H1 (cell line): ENCODE measurements around the gene NLGN4X. TPM values are rescaled to one million over a fixed set of nuclear protein-coding genes. Genes with fewer than 3 reads are reported as not detected.

ENCODE experiments used
- CTCF ChIA-PET: fragments of 300-600 bp; sonication (Branson Sonifier 250); formaldehyde crosslinking; loops from one replicate; lab custom pipeline; 2021; ENCODE audit not compliant: partially characterized antibody; lab: Charles Lee
- POLR2A ChIA-PET: fragments of 300-600 bp; sonication (Branson Sonifier 250); formaldehyde crosslinking; loops from one replicate; lab custom pipeline; 2021; ENCODE audit warnings: inconsistent platforms; ENCODE audit not compliant: partially characterized antibody; lab: Charles Lee
- DNase-seq, 2 experiments: peaks; one replicate each; pipeline versions ENCODE4 v3.0.0 to v3.0.0-alpha.2; 2010 to 2022; ENCODE audit warnings: low spot score in 2 of 2, low read depth in 1 of 2, mixed read lengths in 1 of 2
- FAIRE-seq: peaks from 2 replicates; lab custom pipeline; 2011; peaks lifted over from hg19 to GRCh38; lab: Jason Lieb, UNC
- H2AFZ ChIP-seq: 2 replicates; pipeline ENCODE4 v1.8.1; 2012; ENCODE audit warnings: low read length, inconsistent platforms
- H2AK5ac ChIP-seq: 2 replicates; pipeline ENCODE4 v1.6.1; 2013; ENCODE audit warnings: low read depth, low read length
- H2BK120ac ChIP-seq: replicated peaks from 2 replicates; pipeline ENCODE3; 2013; ENCODE audit warnings: low read depth, low read length, inconsistent platforms
- H2BK12ac ChIP-seq: 2 replicates; pipeline ENCODE4 v1.6.1; 2013; ENCODE audit warnings: low read depth, low read length
- H2BK15ac ChIP-seq: 2 replicates; pipeline ENCODE4 v1.6.1; 2013; ENCODE audit warnings: low read length
- H2BK20ac ChIP-seq: 2 replicates; pipeline ENCODE4 v1.6.1; 2013; ENCODE audit warnings: low read length
- H2BK5ac ChIP-seq: 2 replicates; pipeline ENCODE4 v1.6.1; 2013; ENCODE audit warnings: low read depth, low read length
- H3K14ac ChIP-seq: 2 replicates; pipeline ENCODE4 v1.6.1; 2013; ENCODE audit warnings: inconsistent platforms; ENCODE audit not compliant: insufficient read length
- H3K18ac ChIP-seq: 2 replicates; pipeline ENCODE4 v1.6.1; 2013; ENCODE audit warnings: low read length; ENCODE audit errors: extremely low read depth
- H3K23ac ChIP-seq: 2 replicates; pipeline ENCODE4 v1.6.1; 2013; ENCODE audit warnings: inconsistent platforms; ENCODE audit not compliant: insufficient read length
- H3K23me2 ChIP-seq: 2 replicates; pipeline ENCODE4 v1.6.1; 2013; ENCODE audit warnings: low read depth, low read length
- H3K27ac ChIP-seq: 2 replicates; pipeline ENCODE4 v1.6.1; 2011; ENCODE audit warnings: low read depth, low read length, inconsistent platforms
- H3K27me3 ChIP-seq, 4 experiments: replicated peaks in 1 of 4; 1 replicate in 1 of 4; 2 replicates in 3 of 4; pipeline versions ENCODE4 v1.6.1 to v1.8.1; 2011 to 2013; ENCODE audit warnings: low read length in 3 of 4, mild to moderate bottlenecking in 3 of 4, inconsistent platforms in 2 of 4, mixed read lengths in 2 of 4, moderate library complexity in 1 of 4; ENCODE audit not compliant: control insufficient read depth in 3 of 4, insufficient read depth in 3 of 4; ENCODE audit errors: extremely low read depth in 1 of 4
- H3K36me3 ChIP-seq, 4 experiments: 2 replicates each; pipeline versions ENCODE4 v1.6.1 to v1.8.1; 2011 to 2013; ENCODE audit warnings: mild to moderate bottlenecking in 4 of 4, low read length in 3 of 4, moderate library complexity in 2 of 4, control low read depth in 1 of 4, inconsistent platforms in 1 of 4; ENCODE audit not compliant: insufficient read depth in 4 of 4, control insufficient read depth in 2 of 4
- H3K4ac ChIP-seq: replicated peaks from 2 replicates; pipeline ENCODE3; 2013; ENCODE audit warnings: low read length, low read depth, mixed read lengths, inconsistent platforms; ENCODE audit not compliant: insufficient read length
- H3K4me1 ChIP-seq, 4 experiments: replicated peaks in 1 of 4; 1 replicate in 1 of 4; 2 replicates in 3 of 4; pipeline versions ENCODE4 v1.6.1 to v1.8.1; 2011 to 2013; ENCODE audit warnings: low read length in 3 of 4, inconsistent platforms in 2 of 4, mixed read lengths in 1 of 4; ENCODE audit not compliant: insufficient read depth in 4 of 4, control insufficient read depth in 3 of 4
- H3K4me2 ChIP-seq, 2 experiments: 2 replicates each; pipeline versions ENCODE4 v1.6.1 to v1.8.1; 2011 to 2013; ENCODE audit warnings: low read depth in 2 of 2, low read length in 2 of 2, control low read depth in 1 of 2, inconsistent platforms in 1 of 2, mild to moderate bottlenecking in 1 of 2; ENCODE audit not compliant: insufficient read depth in 1 of 2
- H3K4me3 ChIP-seq, 4 experiments: fragments of 200-600, 300-600 bp in 1 of 4; sonication (generic), shearing (Covaris generic), sonication (Bioruptor Twin) in 1 of 4; 2 replicates each; pipeline versions ENCODE4 v1.5.1 to v1.8.1; 2011 to 2016; ENCODE audit warnings: low read length in 4 of 4, low read depth in 3 of 4, control low read depth in 2 of 4, inconsistent platforms in 2 of 4, mild to moderate bottlenecking in 2 of 4, mixed read lengths in 1 of 4, moderate library complexity in 1 of 4; ENCODE audit not compliant: insufficient read depth in 2 of 4; ENCODE audit errors: extremely low read depth in 1 of 4
- H3K56ac ChIP-seq: replicated peaks from 2 replicates; pipeline ENCODE3; 2013; ENCODE audit warnings: low read depth, mild to moderate bottlenecking, mixed read lengths, low read length, inconsistent platforms; ENCODE audit not compliant: insufficient read length
- H3K79me1 ChIP-seq: 2 replicates; pipeline ENCODE4 v1.6.1; 2013; ENCODE audit warnings: low read depth, low read length, control low read depth
- H3K79me2 ChIP-seq, 2 experiments: 2 replicates each; pipeline versions ENCODE4 v1.6.1 to v1.8.1; 2012 to 2013; ENCODE audit warnings: low read length in 2 of 2, mild to moderate bottlenecking in 2 of 2, inconsistent platforms in 1 of 2; ENCODE audit not compliant: insufficient read depth in 2 of 2, control insufficient read depth in 1 of 2
- H3K9ac ChIP-seq, 4 experiments: replicated peaks in 1 of 4; 1 replicate in 1 of 4; 2 replicates in 3 of 4; pipeline versions ENCODE4 v1.6.1 to v1.8.1; 2011 to 2013; ENCODE audit warnings: low read depth in 3 of 4, low read length in 3 of 4, control low read depth in 2 of 4, mild to moderate bottlenecking in 2 of 4, moderate library complexity in 2 of 4, inconsistent platforms in 1 of 4; ENCODE audit errors: extremely low read depth in 1 of 4
- H3K9me3 ChIP-seq, 2 experiments: 2 replicates each; pipeline versions ENCODE4 v1.6.1 to v1.8.1; 2012 to 2013; ENCODE audit warnings: mild to moderate bottlenecking in 2 of 2, moderate library complexity in 2 of 2, control low read depth in 1 of 2, inconsistent platforms in 1 of 2, low read depth in 1 of 2, low read length in 1 of 2, mixed read lengths in 1 of 2; ENCODE audit not compliant: insufficient read depth in 2 of 2
- H4K20me1 ChIP-seq, 2 experiments: replicated peaks in 1 of 2; 2 replicates each; pipeline versions ENCODE3 to v1.8.1; 2011 to 2013; ENCODE audit warnings: inconsistent platforms in 2 of 2, low read length in 2 of 2, mild to moderate bottlenecking in 1 of 2; ENCODE audit not compliant: insufficient read depth in 2 of 2, control insufficient read depth in 1 of 2
- H4K5ac ChIP-seq: 2 replicates; pipeline ENCODE4 v1.6.1; 2013; ENCODE audit warnings: low read length, low read depth, mixed read lengths, inconsistent platforms; ENCODE audit not compliant: insufficient read length
- H4K8ac ChIP-seq: 2 replicates; pipeline ENCODE4 v1.8.0; 2013; ENCODE audit warnings: mild to moderate bottlenecking, moderate library complexity, low read length, inconsistent platforms; ENCODE audit not compliant: insufficient read depth; ENCODE audit errors: extremely low read depth
- H4K91ac ChIP-seq: replicated peaks from 2 replicates; pipeline ENCODE3; 2013; ENCODE audit warnings: low read length, mixed read lengths, inconsistent platforms; ENCODE audit not compliant: insufficient read length
- HDAC6 ChIP-seq: IDR thresholded peaks from one replicate; pipeline ENCODE4 v1.7.1; 2012; ENCODE audit warnings: low read depth, mild to moderate bottlenecking, inconsistent platforms, low read length, moderate library complexity
- JUND ChIP-seq: IDR thresholded peaks from 2 replicates; pipeline ENCODE4 v1.6.1; 2011; ENCODE audit warnings: mild to moderate bottlenecking, improper control_type of control experiment, low read length
- WGBS, 2 experiments: shearing (Covaris generic) in 1 of 2; methylation state at CpG; one replicate each; pipeline versions ENCODE4 v1.1.6 to v1.1.7; 2013 to 2015; ENCODE audit warnings: low lambda C conversion rate in 2 of 2, mixed read lengths in 2 of 2, inconsistent platforms in 1 of 2, low coverage in 1 of 2, missing lambda C conversion rate in 1 of 2; ENCODE audit not compliant: insufficient replicate concordance in 2 of 2, insufficient coverage in 1 of 2, insufficient read length in 1 of 2; ENCODE audit errors: extremely low coverage in 1 of 2, missing lambda C conversion rate in 1 of 2; 5-methylcytosine and 5-hydroxymethylcytosine counted together
- polyA plus RNA-seq, 7 experiments: library from polyadenylated mRNA; depleted of rRNA in 3 of 7; stranded (reverse) in 5 of 7; unstranded in 2 of 7; fragments of >200 nt in 5 of 7; fragments of 200-250 nt in 2 of 7; gene quantifications; 1 replicate in 5 of 7; 2 replicates in 1 of 7; 4 replicates in 1 of 7; pipeline versions ENCODE4 v1.2.1 to v1.2.3, GENCODE V29; 2011 to 2013; ENCODE audit warnings: missing spikeins in 2 of 7, mixed read lengths in 2 of 7
- total RNA-seq: library from RNA; stranded (reverse); fragmentation: NEBNext Ultra II Directional; extraction: Animal tissue kit (Norgen Biotek cat#: 25700); gene quantifications from 2 replicates; pipeline ENCODE4 v1.2.1, GENCODE V29; 2021

Gene NLGN4X
- total and polyA plus RNA-seq, 2 of the 8 experiments (the other 6 are each of a cell fraction or from before 2014, with no cell fraction given), result 104 to 124 TPM

DNA sequence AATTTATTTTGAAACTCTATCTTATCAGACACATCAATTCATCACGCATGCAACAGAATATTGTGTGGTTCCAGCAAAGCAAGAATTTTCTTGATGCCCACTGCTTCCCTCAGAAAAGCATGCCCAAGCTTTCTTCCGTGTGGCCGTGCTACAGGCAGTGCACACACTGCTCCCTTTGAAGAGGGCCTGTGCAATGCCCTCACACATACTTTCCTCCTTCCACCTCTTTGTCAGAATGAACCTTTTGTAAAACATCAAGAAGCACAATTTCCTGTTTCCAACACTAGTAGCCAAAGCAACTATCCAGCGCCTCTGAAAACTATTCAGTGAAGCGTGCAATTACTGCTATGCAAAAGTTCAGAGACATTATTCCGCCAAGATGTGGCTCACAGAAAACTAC lies 201.7 kb downstream of the NLGN4X start:
- H3K9ac ChIP-seq, result no peak overlapping the region
- H2BK120ac ChIP-seq, result peak overlapping the region; percentile 87
- TF ChIP-seq HDAC6, result no peak
- no peak for TF ChIP-seq JUND
- 16% methylated on average over 6 of the region's 6 CpGs; no CpG with 5 or more reads in 1 of the 2 experiments for WGBS, 2 experiments
- H4K20me1 ChIP-seq, result no peaks in the 10 kb centered on the region
- H3K56ac ChIP-seq, result no peak overlapping the region
- no peak overlapping the region for H2BK5ac ChIP-seq
- H3K27ac ChIP-seq, result no peak overlapping the region
- H3K36me3 ChIP-seq, result peaks cover 0 to 3% (median 0%) of the 10 kb centered on the region in 4 experiments; a peak in 1 of 8 replicates
- no peak overlapping the region for H2BK12ac ChIP-seq
- FAIRE-seq (peak; percentile 50), DNase-seq (no peak)
- H2BK20ac ChIP-seq, result no peak overlapping the region
- no peak overlapping the region for H4K91ac ChIP-seq
- peak overlapping the region; percentile 51 for H4K5ac ChIP-seq
- H3K79me2 ChIP-seq, result peaks cover 3 to 51% of the 10 kb centered on the region in 2 experiments; a peak in 3 of 4 replicates
- peak overlapping the region; percentile 43 to 48 for H3K4me2 ChIP-seq
- no peaks in the 10 kb centered on the region for H3K27me3 ChIP-seq
- no peaks in the 10 kb centered on the region for H3K23me2 ChIP-seq
- H4K8ac ChIP-seq, result no peak overlapping the region
- H3K14ac ChIP-seq, result no peak overlapping the region
- H3K9me3 ChIP-seq, result no peaks in the 10 kb centered on the region
- no peak overlapping the region for H3K23ac ChIP-seq
- no peak overlapping the region for H2AK5ac ChIP-seq
- no peak overlapping the region for H3K4ac ChIP-seq
- POLR2A ChIA-PET, result interaction anchor here (0.6 kb wide), 1 partner anchor 120 kb away, joined by 3 read pairs; no protein-coding TSS in a partner anchor
- H3K79me1 ChIP-seq, result no peaks in the 10 kb centered on the region
- no peak overlapping the region for H2BK15ac ChIP-seq
- no peak overlapping the region for H2AFZ ChIP-seq
- CTCF ChIA-PET, result no interaction called here
- H3K18ac ChIP-seq, result no peak overlapping the region; the same call in none of the 2 replicates
- peaks cover 0 to 10% (median 4%) of the 10 kb centered on the region in 4 experiments; a peak in 4 of 7 replicates for H3K4me1 ChIP-seq
- H3K4me3 ChIP-seq, result peak overlapping the region in 1 of 4 experiments; percentile 46; a peak in 2 of 8 replicates
